Smooth muscle cell of the coronary artery (primary cell): ENCODE results near the gene DAW1. TPM values are rescaled to one million over a fixed set of nuclear protein-coding genes. Genes with fewer than 3 reads are reported as not detected.

Source experiments
- total RNA-seq: library from RNA; depleted of rRNA; stranded (reverse); fragments of >200 nt; gene quantifications from 2 replicates; pipeline ENCODE4 v1.2.3, GENCODE V29; 2014; ENCODE audit warnings: low replicate concordance

Gene DAW1, protein sequence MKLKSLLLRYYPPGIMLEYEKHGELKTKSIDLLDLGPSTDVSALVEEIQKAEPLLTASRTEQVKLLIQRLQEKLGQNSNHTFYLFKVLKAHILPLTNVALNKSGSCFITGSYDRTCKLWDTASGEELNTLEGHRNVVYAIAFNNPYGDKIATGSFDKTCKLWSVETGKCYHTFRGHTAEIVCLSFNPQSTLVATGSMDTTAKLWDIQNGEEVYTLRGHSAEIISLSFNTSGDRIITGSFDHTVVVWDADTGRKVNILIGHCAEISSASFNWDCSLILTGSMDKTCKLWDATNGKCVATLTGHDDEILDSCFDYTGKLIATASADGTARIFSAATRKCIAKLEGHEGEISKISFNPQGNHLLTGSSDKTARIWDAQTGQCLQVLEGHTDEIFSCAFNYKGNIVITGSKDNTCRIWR
- 0.12 and 9.5 TPM in 2 replicates for total RNA-seq

DNA sequence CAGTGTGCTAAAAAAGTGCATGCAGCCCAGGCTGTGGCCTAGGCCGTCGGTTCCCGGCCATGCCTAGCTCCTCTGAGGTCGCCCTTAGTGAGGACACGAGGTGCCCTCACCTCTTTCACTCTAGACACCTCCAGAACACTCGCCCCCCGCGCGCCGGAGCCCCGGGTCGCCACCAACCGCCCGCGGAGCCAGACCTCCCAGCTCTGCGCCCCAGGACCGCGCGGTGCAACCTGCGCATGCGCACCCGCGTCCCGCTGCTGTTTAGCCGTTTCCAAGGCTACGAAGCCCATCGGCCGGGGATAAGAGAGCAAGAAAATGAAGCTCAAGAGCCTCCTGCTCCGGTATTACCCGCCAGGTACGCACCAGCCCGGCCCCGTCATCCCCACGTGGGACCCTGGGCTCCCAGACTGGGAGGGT lies at the start of gene DAW1:
TSS of gene DAW1 (plus strand) at position 257 of the 417 bp plus-strand sequence. CDS start at position 316, 59 bp downstream.

Other genes starting within 250 kb of the DAW1 start
- gene SCYGR5, start 204.8 kb upstream of the DAW1 start, total RNA-seq: not detected in 2 replicates
- 0.23 and 2.1 TPM in 2 replicates for gene SLC19A3, start 153.6 kb upstream of the DAW1 start, total RNA-seq
- not detected in 2 replicates for gene SCYGR6, start 146.9 kb upstream of the DAW1 start, total RNA-seq
- not detected in 2 replicates for gene SCYGR7, start 143.3 kb upstream of the DAW1 start, total RNA-seq
- not detected in 2 replicates for gene SCYGR8, start 125.7 kb upstream of the DAW1 start, total RNA-seq
- gene CCL20, start 57.8 kb upstream of the DAW1 start, total RNA-seq: 0.30 TPM in 1 of 2 replicates, not detected in the other